ENCODE data around the gene SLC25A24.
"Not testable (repeated sequence)": the region's sequence is repeated elsewhere in the genome, so short reads cannot be mapped to it uniquely, and the experiment has no call there.

SLC25A24 gene

DNA sequence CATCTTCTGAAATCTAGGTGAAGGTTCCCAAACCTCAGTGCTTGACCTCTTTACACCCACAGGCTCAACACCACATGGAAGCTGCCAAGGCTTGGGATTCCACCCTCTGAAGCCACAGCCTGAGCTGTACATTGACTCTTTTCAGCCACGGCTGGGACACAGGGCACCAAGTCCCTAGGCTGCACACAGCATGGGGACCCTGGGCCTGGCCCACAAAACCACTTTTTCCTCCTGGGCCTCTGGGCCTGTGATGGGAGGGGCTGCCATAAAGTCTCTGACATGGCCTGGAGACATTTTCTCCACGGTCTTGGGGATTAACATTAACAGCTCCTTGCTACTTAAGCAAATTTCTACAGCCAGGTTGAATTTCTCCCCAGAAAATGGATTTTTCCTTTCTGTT lies 67.8 kb downstream of the SLC25A24 start:
- DNase-seq, result not testable (repeated sequence)

DNA sequence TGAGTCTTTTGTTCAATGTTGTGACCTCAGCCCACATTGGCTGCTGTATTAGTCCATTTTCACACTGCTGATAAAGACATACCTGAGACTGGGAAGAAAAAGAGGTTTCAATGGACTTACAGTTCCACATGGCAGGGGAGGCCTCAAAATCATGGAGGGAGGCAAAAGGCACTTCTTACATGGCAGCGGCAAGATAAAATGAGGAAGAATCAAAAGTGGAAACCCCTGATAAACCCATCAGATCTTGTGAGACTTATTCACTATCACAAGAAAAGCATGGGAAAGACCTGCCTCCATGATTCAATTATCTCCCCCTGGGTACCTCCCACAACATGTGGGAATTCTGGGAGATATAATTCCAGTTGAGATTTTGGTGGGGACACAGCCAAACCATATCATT lies 68.9 kb downstream of the SLC25A24 start:
- DNase-seq, result not testable (repeated sequence)

DNA sequence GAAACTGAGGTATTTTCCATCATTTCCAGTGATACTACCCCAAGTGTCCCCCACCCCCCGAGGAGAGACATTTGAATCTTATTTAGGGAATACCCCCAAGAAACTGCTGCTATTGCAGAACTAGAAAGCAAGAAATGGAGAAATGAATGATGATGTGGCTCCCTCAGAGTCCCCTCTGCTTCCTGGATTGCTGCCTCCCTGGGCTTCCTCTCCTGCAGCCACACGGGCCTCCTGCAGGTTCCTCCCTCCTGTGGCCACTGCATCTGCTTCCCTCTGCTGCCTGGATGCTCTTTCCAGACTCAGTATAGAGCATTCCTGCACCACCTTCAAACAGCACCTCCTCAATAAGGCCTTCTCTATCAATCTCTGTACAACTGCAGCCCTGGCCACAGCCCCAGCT lies 69.3 kb downstream of the SLC25A24 start:
- DNase-seq, result no peak

DNA sequence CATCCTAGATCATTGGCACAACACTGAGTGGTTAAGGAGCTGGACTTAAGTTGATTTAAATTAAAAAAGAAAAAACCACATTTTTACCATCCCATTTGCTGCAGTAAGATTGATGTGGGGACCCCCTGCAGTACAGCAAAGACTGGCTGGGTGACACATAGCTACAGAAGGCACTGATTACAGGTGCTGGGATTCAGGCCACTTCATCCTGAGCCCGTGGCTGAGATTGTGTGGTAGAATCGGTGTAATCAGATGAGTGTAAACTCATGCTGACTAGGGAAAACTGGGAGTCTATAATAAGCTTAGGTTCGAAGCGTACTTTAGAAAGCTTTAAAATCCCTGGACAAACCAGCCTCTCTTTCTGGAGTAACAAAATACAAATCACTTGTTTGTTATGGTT lies 70.1 kb downstream of the SLC25A24 start:
- DNase-seq, result no peak

DNA sequence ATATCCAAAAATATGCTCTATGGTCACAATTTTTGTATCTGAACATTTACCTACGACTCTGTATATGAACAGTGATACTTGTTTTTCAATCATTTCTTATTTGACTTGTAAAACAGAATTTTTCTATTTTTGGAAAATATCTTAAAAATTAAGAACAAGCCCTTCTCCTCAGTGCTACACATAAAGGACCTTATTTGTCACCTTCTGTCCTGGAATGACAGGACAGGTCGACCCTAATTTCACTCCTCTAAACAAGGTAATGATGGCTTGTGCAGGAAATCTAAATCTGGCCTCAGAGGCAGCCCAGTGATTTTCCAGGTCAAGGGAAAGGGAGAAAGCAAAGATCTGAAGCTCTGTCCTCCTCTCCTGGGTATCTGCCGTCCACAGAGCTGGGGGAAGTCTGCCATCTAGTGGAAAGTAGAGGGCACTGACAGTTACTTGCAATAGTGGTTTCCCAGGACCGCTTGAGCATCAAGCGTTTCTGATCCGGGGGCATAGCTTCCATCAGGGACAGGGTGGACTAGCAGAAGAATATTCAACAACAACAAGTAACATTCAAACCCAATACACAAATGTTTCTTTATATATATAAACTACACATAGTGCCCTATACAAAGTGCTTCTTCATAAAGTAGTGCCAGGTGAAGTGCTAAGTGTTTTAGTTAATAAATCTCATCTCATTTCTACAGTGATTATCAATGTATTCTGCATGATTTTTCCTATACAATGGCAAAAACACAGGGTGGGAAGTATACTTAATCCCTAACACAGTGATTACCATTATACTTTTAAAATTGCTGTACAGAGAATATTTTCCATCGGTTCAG lies 74.6 kb downstream of the SLC25A24 start:
- DNase-seq, result peak; percentile 76

DNA sequence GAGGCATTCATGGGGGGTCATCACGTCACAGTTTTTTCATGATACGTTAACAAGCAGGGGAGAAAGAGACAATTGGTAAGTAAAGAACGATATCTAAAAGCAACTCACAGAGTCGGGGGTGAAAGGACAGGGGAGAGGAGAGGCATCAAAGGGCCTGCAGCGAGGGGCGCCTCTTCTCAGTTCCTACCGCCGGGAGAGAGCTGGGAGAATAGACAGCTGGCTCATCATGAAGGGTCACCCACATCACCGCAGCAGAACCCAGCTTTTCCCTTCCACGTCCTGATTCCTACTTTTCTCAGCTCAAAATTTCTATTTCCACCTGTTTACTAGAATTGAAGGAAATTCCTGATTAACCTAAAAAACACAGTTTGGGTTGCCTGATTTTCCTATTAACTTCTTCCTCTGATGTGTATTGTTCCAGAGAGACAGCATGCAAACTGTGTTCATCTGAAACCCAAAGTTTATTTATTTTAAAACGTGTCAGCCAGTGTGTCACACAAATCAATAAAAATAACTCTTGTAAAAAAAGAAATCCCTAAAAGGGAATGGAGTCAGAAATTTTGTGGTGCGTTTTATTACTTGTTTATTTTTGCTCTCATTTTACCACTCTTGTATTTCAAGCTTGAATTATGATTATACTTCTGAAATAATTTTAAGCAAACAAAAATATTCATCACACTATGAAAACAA lies 75.4 kb downstream of the SLC25A24 start:
- no peak for DNase-seq

DNA sequence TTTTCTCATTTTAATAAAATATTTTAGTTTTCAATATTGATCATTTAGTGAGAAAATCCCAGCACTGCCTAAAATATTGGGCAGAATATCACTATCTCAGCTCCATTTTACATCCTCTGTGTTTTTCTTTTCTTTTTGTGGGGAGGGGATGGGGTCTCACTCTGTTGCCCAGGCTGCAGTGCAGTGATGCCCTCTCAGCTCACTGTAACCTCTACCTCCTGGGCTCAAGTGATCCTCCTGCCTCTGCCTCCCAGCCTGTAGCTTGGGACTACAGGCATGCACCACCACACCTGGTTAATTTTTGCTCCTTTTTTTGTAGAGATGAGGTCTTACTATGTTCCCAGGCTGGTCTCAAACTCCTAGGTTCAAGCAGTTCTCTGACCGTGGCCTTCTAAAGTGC lies 76.1 kb downstream of the SLC25A24 start:
- DNase-seq, result no peak

DNA sequence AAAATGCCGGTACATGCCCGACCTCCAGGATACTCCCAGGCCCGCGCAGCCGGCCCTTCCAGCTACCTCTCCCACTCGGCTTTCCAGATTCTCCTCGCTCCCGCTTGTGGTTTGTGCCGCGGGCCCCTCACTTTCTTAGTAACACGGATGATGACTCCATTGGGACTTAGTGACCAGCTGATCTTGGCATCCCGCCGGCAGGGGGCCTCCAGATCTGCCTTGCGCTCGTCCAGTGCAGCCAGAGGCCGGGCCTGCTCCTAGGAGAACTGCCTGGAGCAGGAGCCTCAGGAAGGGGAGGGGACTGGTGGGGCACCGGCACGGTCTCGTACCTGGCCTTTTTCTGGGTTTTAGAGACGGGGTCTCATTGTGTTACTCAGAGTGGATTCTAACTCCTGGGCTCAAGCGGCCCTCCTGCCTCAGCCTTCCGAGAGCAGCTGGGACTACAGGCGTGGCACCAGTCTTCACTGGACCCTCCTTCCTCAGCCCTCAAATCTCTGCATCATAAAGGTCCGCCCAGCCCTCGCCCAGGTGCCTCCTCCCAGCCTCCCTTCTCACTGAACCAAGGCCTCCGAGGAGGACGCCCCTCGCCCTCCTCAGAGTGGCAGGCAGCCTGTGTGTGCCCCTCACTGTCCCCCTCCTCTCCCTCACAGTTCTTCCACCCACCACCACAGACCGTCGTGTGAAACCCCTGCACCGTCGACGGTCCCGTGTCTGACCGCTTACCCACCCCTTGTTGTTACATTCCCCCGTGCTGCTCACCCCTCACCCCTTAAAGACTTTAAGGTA lies 78.6 kb downstream of the SLC25A24 start:
- no peak for DNase-seq

DNA sequence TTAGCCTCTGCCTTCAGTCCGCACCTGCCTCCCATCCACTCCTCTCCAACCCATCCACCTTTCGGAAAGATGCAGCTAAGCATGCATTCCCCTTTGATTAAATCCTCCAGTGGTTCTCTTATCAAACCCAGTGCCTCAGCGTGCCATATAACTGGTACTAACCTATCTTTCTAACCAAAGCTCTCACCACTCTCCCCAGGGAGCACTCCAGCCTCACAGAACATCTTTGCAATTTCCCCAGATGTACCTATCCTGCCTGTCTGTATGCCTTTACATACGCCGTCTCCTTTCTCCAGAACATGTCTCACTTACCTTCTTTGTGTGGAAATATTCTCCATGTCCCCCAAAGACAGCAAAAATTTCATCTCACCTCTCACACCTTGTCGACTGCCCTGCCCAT lies 80.0 kb downstream of the SLC25A24 start:
- no peak for DNase-seq

DNA sequence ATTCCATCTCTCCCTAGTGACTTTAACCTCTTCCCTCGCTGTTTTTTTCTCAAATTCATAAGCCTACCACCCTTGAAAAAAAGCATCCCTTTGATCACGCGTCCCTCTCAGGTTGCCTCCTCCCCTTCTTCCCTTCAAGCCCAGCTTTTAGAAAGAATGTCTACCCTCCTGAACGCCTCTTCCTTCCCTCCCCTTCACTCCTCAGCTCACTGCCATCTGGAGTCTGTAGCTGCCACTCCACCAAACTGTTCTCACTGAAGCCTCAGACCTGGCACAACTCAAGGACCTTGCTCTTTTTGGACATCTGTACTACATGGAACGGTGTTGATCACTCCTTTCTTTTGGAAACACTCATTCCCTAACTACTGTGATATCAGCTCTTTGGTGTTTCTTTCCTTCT lies 80.6 kb downstream of the SLC25A24 start:
- DNase-seq, result no peak

DNA sequence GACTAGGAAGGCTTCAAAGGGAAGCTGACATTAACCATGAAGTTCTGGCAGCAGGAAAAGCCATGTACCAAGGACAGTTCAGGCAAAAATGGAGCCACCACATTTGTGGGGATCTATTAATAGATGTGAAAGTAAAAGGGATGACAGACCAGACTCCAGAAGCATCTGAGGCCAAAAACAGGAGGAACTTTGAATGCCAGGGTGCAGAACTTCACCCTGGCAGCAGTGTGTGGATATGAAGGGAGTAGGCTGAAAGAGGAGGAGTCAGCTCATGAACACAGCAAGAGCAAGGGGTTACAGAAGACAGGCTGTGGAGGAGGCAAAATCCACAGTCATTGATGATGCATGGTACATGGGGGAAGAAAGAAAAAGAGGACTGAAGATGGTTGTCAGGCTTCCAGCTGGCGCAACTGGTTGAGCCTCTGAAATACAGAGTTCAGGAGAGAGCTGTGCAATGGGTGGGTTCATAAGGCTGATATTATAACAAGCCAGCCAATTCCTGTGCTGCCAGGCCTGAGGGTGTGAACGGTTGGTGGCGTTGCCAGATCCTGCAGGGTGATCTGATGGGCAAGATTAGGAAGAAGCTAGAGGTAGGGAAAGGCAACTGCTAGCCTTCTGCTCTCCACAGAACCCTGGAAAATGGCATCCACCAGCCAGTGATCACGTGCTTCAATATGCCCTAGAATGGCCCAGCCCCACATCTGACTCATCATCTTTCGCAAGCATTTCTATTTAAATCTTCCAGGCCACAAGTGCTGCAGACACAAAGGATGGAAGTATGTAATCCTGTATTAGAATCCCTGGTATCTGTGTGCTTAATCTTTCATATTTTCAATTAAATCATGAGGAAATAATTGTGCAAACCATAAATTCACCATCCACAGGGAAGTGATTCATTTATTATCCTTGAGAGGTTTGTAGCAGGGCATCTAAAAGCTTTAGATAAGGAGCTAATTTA lies 81.9 kb downstream of the SLC25A24 start:
- DNase-seq, result no peak

DNA sequence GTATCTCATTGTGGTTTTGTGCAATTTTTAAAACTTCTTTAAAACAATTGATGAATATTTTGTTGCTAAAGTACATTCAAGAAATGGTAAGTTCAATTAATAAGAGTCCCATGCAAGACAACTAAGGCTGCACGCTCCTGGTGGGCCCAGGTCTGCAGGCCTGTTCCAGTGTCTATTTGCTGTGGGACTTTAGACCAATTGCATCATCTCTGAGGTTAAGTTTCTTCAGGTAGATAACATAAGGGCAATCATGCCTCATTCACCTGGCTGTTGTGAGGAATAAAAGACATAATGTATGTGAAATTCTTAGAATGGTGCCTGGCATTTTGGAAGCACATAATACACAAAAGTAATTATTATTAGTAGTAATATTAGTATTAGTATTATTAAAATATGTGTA lies 82.9 kb downstream of the SLC25A24 start:
- DNase-seq, result no peak

DNA sequence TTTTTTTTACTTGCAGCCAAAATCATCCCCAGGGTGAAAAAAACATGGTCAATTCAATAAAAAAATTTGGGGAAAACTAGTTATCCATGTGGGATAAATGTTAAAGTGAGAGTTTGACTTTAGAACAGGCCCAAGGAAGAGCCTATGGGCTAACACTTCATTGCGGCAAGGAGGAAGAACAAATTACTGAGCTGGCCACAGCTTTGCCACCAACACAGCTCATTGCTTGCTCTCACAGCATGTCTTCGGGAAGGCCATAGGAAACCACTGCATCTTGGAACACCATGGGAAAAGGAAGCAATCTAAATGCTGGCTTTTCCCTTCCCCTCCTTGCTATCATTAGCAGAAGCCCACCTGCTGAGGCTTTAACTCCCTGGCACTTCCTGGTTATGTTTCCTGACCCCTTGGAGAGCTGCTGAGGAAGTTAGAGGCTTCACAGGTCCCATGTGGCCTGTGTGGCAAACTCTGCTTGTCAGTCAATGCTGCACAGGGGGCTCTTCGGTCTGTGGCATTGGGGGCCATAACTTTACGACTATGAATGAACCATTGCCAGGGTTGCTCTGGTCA lies 86.0 kb downstream of the SLC25A24 start:
- DNase-seq, result no peak

DNA sequence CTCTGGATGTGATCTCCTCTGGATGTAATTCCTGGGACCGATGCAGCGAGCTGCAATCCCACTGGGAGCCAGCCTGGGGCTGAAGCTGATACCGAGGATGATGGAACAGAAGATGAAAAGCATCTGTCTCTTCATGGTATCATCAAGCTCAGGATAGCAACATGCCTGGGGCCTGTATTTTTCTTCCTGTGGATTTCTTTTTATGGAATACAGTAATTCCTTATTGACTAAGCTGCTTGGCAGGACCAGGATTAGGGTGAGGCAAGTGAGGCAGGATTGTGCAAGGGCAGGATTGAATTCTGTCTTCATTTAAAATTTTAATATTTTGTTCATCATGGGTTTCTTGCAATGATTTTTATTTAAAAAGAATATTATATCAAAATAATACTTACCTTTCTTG lies 86.6 kb downstream of the SLC25A24 start:
- no peak for DNase-seq

DNA sequence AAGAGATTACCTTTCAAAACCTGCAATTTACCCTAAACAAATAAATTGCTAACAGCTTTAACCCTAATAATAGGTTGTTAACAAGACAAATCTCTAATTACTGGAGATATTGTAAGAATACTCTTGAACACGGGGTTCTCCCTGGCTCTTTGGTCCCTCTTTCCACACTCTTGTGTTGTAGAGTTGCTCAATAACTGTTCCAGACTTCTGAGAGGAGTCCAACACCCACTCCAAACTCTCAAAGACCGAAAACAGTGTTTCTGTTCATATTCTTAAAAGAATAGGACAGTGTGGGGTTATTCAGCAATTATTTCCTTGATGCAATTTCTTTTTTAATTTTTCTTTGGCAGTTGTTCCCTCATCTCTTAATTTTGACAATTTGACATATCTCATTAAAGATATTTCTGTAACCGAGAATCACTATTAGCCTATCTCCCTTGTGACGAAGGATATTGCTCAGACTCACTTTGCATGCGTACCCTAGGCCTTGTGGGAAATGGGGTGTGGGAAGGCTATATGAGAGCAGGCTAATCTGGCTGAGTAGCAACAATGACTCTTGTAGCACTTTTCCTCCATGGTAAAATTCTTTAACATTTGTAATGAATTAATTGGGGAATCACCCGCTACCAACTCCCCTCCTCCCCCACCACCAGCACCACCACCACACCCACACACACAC lies 90.7 kb downstream of the SLC25A24 start:
- DNase-seq, result no peak

DNA sequence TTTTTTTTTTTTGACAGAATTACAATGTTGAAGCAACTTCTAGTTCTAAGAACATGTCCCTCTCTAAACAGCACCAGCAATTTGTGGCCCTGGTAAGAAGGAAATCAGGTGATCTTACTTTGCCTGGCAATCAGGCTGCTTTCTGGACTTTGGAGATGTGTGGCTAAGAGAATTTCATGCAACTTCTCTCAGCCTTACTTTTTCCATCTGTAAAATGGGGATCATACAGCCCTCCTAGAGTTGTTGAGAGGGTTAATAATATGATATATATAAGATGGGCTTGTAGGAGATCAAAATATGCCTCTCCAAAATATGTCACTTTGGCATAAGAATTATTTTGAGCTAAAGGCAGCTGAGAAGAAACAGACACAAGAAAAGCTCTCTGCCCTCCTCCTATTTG lies 92.0 kb downstream of the SLC25A24 start:
- no peak for DNase-seq

DNA sequence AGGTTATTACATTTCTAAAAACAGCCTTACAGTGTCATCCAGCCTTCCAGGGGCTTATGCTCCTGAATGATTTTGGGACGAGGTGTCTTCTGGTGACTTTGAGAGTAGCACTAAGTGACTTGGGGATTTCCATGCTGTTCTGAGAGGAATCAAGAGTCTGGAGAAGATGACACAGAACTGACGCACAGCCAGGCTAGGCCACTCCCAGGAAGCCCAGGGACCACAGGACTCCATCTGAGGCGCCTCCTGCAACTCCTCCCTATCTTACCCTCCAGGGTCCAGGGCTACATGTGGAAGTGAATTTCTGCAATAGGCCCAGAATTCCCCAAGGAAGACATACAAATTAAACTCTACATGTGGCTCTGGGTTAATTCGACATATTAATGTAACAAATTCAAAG lies 92.5 kb downstream of the SLC25A24 start:
- DNase-seq, result peak; percentile 29

DNA sequence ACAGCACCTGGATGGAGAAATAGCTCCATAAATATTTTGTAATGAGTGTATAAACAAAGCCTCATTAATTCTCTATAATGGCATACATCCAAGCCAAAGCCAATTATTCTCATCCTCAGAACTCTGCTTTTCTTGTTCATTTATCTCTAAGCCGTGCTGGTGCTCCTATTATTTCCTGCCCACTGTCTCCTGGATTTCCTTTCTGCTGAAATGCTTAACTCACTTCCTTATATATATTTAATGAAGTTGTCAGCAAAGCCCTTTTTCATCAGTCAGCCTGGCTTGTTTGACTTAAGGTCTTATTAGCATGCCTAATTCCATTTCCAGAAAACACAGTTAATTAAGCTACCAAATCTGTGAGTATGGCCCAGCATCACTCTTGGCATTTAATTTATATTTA lies 93.4 kb downstream of the SLC25A24 start:
- no peak for DNase-seq

DNA sequence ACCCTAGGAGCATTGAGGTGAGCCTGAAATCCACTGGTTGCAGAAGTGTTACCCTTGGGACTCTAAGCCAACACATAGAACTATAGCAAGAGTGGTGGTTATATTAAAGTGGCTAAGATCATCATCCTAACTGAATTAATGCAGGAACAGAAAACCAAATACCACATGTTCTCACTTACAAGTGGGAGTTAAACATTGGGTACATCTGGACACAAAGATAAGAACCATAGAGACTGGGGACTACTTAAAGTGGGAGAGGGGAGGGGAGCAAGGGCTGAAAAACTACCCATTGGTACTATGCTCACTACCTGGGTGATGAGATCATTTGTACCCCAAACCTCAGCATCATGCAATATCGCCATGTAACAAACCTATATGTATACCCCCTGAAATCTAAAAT lies 100.0 kb downstream of the SLC25A24 start:
- DNase-seq, result no peak

DNA sequence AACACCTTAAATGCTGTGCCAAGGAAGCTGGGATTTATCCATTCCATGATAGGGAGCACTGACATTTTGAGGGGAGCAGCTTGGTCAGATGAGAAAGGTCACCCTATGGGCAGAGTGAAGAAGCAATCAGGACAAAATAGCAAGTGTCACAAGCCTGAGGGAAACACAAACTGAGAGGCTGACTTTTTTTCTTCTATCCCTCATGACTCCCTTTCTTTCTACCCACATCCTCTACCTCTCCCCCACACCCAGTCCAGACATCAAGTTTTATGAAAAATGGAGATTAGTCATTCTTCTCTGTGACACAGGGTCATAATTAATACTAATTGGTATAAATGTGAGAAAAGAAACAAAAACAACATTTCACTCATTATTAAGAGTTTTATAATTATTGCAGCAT lies 103.1 kb downstream of the SLC25A24 start:
- DNase-seq, result no peak

DNA sequence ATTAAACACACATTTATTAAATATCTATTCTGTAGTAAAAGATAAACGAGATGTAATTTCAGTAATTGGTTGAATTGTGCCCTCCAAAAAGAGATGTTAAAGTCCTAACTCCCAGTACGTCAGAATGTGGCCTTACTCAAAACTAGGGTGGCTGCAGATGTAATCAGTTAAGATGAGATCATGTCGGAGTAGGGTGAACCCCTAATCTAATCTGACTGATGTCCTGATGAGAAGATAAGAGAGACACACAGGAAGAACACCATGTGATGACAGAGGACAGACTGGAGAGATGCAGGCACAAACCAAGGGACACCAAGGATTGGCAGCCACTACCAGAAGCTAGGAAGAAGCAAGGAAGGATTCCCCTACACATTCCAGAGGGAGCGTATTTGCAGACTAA lies 104.1 kb downstream of the SLC25A24 start:
- DNase-seq, result no peak

DNA sequence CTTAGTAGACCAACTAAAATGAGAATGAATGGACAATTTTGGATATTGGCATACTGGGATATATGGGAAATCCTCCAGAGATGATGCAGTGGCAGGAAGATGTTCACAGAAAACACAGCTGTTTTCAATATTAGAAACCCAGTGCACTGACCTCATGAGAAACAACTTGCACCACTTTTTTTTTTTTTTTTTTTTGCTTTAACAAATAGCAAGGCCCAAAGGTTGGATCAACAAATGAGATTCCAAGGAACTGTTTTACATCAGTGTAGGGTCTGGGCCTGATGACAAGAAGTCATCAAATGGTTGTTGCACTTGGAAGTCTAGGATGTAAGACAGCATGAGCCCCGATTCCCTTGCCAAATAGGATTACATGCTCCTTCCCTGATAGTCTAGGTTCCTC lies 110.7 kb downstream of the SLC25A24 start:
- DNase-seq, result no peak
